ENCODE measurements around the gene SIGLEC14. TPM values are rescaled to one million over a fixed set of nuclear protein-coding genes. Genes with fewer than 3 reads are reported as not detected.

Gene SIGLEC14
- total and polyA plus RNA-seq, 2 donors (not counting 3 experiments of a cell fraction or from before 2014, with no cell fraction given), result 0.10 TPM; not detected in 1

DNA sequence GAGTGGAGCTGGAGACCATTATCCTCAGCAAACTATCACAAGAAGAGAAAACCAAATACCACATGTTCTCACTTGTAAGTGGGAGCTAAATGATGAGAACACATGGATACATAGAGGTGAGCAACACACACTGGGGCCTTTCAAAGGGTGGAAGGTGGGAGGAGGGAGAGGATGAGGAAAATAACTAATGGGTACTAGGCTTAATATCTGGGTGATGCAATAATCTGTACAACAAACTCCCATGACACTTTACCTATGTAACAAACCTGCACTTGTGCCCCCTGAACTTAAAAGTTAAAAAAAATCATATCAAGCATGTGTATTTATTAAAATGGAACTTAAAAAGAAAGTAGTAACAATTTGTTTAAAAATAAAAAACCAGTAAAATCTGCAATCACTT, 5.0 kb downstream of the SIGLEC14 start:
- no TSS peak for BruUV-seq (replicated peaks)
- POLR2A ChIA-PET, result no interaction called here

More for the DNA sequence above, 5.0 kb downstream of the SIGLEC14 start:
- no peaks in the 10 kb centered on the region for H4K20me1 ChIP-seq (replicated peaks; ENCODE audit: control insufficient read depth, extremely low read depth, insufficient read depth, low read length)
- no peak overlapping the region for H3K27ac ChIP-seq (ENCODE audit: insufficient read depth, low read depth, low read length)
- H2AFZ ChIP-seq (ENCODE audit: low read depth, low read length), result no peak overlapping the region
- TF ChIP-seq POLR2AphosphoS5 (IDR thresholded peaks at IDR 0.05; ENCODE audit: insufficient read depth, low read depth, low read length) (no peak), MYC (IDR thresholded peaks at IDR 0.05; ENCODE audit: low read depth, low read length) (no peak), MAX (IDR thresholded peaks at IDR 0.05; ENCODE audit: insufficient read depth, insufficient read length) (no peak), POLR2A (IDR thresholded peaks at IDR 0.05; ENCODE audit: low read depth, low read length) (no peak), FOS (IDR thresholded peaks at IDR 0.05; ENCODE audit: borderline replicate concordance, insufficient read depth, low read length) (no peak), EZH2 (IDR thresholded peaks at IDR 0.05; ENCODE audit: borderline replicate concordance, low read depth, low read length, severe bottlenecking) (no peak), CTCF (IDR thresholded peaks at IDR 0.05; ENCODE audit: extremely low read depth in 1 of 2, insufficient read depth in 1 of 2, low read depth in 1 of 2, low read length in 2 of 2) (no peak), JUN (IDR thresholded peaks at IDR 0.05; ENCODE audit: borderline replicate concordance, insufficient read depth, insufficient read length, low read depth) (no peak), GATA2 (IDR thresholded peaks at IDR 0.05; ENCODE audit: insufficient read depth, insufficient read length, low read depth, low read length) (no peak)
- CTCF ChIA-PET, result interaction anchor here (1.6 to 3.9 kb wide), 3 partner anchors 16 to 169 kb away, joined by 8 to 24 read pairs (median 22); no protein-coding TSS in a partner anchor
- H3K9me1 ChIP-seq (replicated peaks; ENCODE audit: control insufficient read depth, extremely low read depth, insufficient read depth, low read length), result no peaks in the 10 kb centered on the region
- H3K27me3 ChIP-seq (ENCODE audit: control insufficient read depth in 2 of 2, insufficient read depth in 2 of 2, low read length in 2 of 2), result peaks cover 3 to 6% of the 10 kb centered on the region in 2 experiments
- no peak overlapping the region for H3K4me2 ChIP-seq (ENCODE audit: insufficient read depth, low read length)
- no peaks in the 10 kb centered on the region for H3K79me2 ChIP-seq (ENCODE audit: control insufficient read depth, insufficient read depth, low read length)
- intact Hi-C loops (cut with micrococcal nuclease) (no loop called here), dilution Hi-C loops (cut with MboI; ENCODE audit: extremely low pct_ligation_motif_present, low sequenced_read_pairs) (no loop called here)
- H3K9ac ChIP-seq (replicated peaks; ENCODE audit: extremely low read depth, insufficient read depth, low read length), result no peak overlapping the region
- H3K36me3 ChIP-seq (ENCODE audit: control insufficient read depth in 2 of 2, extremely low read depth in 1 of 2, insufficient read depth in 2 of 2, low read length in 2 of 2), result no peaks in the 10 kb centered on the region
- FAIRE-seq (no peak), DNase-seq (ENCODE audit: low read depth, low spot score) (no peak)
- H3K4me1 ChIP-seq (ENCODE audit: control insufficient read depth, extremely low read depth, insufficient read depth, low read length), result no peaks in the 10 kb centered on the region
- no peaks in the 10 kb centered on the region for H3K9me3 ChIP-seq (replicated peaks; ENCODE audit: control insufficient read depth, insufficient read depth, low read length)
- no peak overlapping the region for H3K4me3 ChIP-seq (replicated peaks in 1 of 3; ENCODE audit: insufficient read depth in 1 of 3, low read depth in 1 of 3, low read length in 3 of 3)
